Ishikawa (cell line): ENCODE data around the gene DNER.

ENCODE experiments used
- CEBPB ChIP-seq: IDR thresholded peaks from 2 replicates; pipeline ENCODE4 v1.6.1; 2012
- CREB1 ChIP-seq: IDR thresholded peaks from 2 replicates; pipeline ENCODE4 v1.6.1; 2012; ENCODE audit warnings: low read depth
- EGR1 ChIP-seq: IDR thresholded peaks from 2 replicates; pipeline ENCODE4 v1.6.1; 2012
- EP300 ChIP-seq: IDR thresholded peaks from 2 replicates; pipeline ENCODE4 v1.6.1; 2012; ENCODE audit warnings: borderline replicate concordance
- FOXM1 ChIP-seq: IDR thresholded peaks from 2 replicates; pipeline ENCODE4 v1.6.1; 2012; ENCODE audit warnings: low read depth, borderline replicate concordance
- NFIC ChIP-seq: IDR thresholded peaks from 2 replicates; pipeline ENCODE4 v1.6.1; 2012
- RAD21 ChIP-seq: IDR thresholded peaks from 2 replicates; pipeline ENCODE4 v1.6.1; 2012; ENCODE audit warnings: low read depth
- TAF1 ChIP-seq: IDR thresholded peaks from 2 replicates; pipeline ENCODE4 v1.6.1; 2012; ENCODE audit warnings: low read depth, mild to moderate bottlenecking
- TCF12 ChIP-seq: IDR thresholded peaks from 2 replicates; pipeline ENCODE4 v1.6.1; 2012; ENCODE audit warnings: low read depth
- TEAD4 ChIP-seq: IDR thresholded peaks from 2 replicates; pipeline ENCODE4 v1.6.1; 2012
- USF1 ChIP-seq: IDR thresholded peaks from 2 replicates; pipeline ENCODE4 v1.6.1; 2012
- YY1 ChIP-seq: IDR thresholded peaks from 2 replicates; pipeline ENCODE4 v1.6.1; 2012; ENCODE audit warnings: low read depth
- ZBTB7A ChIP-seq: IDR thresholded peaks from 2 replicates; pipeline ENCODE4 v1.6.1; 2012; ENCODE audit warnings: low read depth
- TF ChIP-seq, protein P1 (sequence below): IDR thresholded peaks from 2 replicates; pipeline ENCODE4 v1.6.1; 2012; ENCODE audit warnings: low read depth, mild to moderate bottlenecking
- TF ChIP-seq, protein P2 (sequence below): IDR thresholded peaks from 2 replicates; pipeline ENCODE4 v1.6.1; 2012

Gene DNER

DNA sequence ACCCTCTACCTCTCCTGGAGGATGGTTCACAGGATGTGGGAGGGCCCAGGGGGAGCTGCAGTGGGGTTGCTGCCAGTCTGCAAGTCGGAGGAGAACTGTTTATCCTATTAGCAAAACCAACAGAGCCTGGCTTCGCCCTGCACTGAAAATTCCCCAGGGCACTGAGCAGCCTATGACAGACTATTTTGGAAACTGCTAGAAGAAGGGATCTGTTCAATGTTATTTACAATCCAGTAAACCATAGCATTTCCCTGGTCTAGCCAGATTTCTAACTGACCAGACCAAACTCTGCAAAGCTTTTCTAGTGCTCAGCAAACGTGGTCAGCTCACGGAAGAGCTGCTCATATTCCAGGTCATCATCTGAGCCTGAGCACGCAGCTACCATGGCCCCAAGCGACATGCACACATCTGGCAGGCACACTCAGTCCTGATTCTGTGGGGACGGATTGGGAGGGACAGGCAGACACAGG, 378.4 kb downstream of the DNER start:
- TF ChIP-seq NFIC (no peak), CEBPB (no peak), TCF12 (no peak), FOXM1 (no peak), CREB1 (no peak), ZBTB7A (no peak), USF1 (no peak), EGR1 (no peak), YY1 (no peak), EP300 (no peak), TEAD4 (no peak), RAD21 (no peak), TAF1 (no peak)
- TF ChIP-seq, protein P1, sequence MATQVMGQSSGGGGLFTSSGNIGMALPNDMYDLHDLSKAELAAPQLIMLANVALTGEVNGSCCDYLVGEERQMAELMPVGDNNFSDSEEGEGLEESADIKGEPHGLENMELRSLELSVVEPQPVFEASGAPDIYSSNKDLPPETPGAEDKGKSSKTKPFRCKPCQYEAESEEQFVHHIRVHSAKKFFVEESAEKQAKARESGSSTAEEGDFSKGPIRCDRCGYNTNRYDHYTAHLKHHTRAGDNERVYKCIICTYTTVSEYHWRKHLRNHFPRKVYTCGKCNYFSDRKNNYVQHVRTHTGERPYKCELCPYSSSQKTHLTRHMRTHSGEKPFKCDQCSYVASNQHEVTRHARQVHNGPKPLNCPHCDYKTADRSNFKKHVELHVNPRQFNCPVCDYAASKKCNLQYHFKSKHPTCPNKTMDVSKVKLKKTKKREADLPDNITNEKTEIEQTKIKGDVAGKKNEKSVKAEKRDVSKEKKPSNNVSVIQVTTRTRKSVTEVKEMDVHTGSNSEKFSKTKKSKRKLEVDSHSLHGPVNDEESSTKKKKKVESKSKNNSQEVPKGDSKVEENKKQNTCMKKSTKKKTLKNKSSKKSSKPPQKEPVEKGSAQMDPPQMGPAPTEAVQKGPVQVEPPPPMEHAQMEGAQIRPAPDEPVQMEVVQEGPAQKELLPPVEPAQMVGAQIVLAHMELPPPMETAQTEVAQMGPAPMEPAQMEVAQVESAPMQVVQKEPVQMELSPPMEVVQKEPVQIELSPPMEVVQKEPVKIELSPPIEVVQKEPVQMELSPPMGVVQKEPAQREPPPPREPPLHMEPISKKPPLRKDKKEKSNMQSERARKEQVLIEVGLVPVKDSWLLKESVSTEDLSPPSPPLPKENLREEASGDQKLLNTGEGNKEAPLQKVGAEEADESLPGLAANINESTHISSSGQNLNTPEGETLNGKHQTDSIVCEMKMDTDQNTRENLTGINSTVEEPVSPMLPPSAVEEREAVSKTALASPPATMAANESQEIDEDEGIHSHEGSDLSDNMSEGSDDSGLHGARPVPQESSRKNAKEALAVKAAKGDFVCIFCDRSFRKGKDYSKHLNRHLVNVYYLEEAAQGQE: no peak
- TF ChIP-seq, protein P2, sequence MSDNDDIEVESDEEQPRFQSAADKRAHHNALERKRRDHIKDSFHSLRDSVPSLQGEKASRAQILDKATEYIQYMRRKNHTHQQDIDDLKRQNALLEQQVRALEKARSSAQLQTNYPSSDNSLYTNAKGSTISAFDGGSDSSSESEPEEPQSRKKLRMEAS: no peak

- no peak for TF ChIP-seq TAF1
- TF ChIP-seq, protein P2: no peak
- no peak for TF ChIP-seq NFIC
- TF ChIP-seq, protein P1: no peak
- no peak for TF ChIP-seq CEBPB
- TF ChIP-seq TCF12: no peak
These were observed 379.0 kb downstream of the DNER start for GRCh38 chr2:229335330-229335729.

- no peak for TF ChIP-seq EGR1
- TF ChIP-seq FOXM1: no peak
- no peak for TF ChIP-seq USF1
- TF ChIP-seq EP300: no peak
- TF ChIP-seq, protein P1: no peak
- no peak for TF ChIP-seq NFIC
These were observed 383.4 kb downstream of the DNER start for GRCh38 chr2:229330952-229331351.

DNA sequence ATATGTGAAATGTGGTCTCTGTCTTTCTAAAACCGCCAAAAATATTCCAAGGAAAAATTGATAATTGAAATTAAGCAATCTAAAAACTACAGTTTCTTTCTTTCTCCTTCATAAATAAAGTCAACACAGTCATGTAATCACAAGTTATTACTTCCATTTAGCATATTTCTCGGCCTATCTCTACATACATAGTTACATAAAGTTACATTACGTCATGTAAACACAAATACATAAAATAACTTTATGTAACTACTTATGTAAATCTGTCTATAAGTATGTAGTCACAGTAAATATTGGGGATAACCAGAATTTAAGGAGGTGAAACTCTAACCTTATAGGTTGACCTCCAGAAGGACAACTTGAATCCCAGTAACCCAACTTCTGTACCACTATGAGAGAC, 394.8 kb downstream of the DNER start:
- TF ChIP-seq EP300 (no peak), TEAD4 (no peak), CEBPB (no peak), NFIC (no peak), USF1 (no peak), EGR1 (no peak), RAD21 (no peak), CREB1 (no peak), TAF1 (no peak), TCF12 (no peak), ZBTB7A (no peak), YY1 (no peak), FOXM1 (no peak)
- TF ChIP-seq, protein P1: no peak
- TF ChIP-seq, protein P2: no peak
